Measurements from ENCODE around the gene MAGEB2.

DNA sequence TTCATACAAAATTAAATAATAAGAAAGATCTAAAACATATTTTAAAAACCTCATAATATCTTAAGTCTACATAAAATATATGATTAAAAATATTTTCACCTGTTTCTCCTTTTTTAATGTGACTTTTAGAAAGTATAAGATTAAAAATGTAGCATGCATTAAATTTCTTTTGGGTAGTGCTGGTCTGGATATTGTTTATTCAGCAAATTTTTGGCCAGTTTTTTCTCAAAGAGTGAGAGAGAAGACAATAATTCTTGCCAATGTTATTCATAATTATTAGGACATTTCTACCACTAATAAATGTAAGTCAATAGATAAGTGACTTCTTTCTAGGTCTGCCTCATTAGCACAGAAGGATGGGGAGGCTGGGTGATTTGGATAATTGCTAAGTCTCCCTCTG, 45.6 kb downstream of the MAGEB2 start:
- TF ChIP-seq FOXM1 (IDR thresholded peaks at IDR 0.05; ENCODE audit: borderline replicate concordance, low read depth), result no peak
- TF ChIP-seq, protein P1, sequence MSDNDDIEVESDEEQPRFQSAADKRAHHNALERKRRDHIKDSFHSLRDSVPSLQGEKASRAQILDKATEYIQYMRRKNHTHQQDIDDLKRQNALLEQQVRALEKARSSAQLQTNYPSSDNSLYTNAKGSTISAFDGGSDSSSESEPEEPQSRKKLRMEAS (IDR thresholded peaks at IDR 0.05), result no peak
- TF ChIP-seq NFIC (IDR thresholded peaks at IDR 0.05), result no peak
- TF ChIP-seq EP300 (IDR thresholded peaks at IDR 0.05; ENCODE audit: borderline replicate concordance), result no peak
- no peak for TF ChIP-seq REST (IDR thresholded peaks at IDR 0.05; ENCODE audit: low read depth)
- TF ChIP-seq USF1 (IDR thresholded peaks at IDR 0.05), result no peak
- TF ChIP-seq TCF12 (IDR thresholded peaks at IDR 0.05; ENCODE audit: low read depth), result no peak
- TF ChIP-seq TEAD4 (IDR thresholded peaks at IDR 0.05), result no peak
- no peak for TF ChIP-seq RAD21 (IDR thresholded peaks at IDR 0.05; ENCODE audit: low read depth)
- TF ChIP-seq CEBPB (IDR thresholded peaks at IDR 0.05), result no peak
- TF ChIP-seq TAF1 (IDR thresholded peaks at IDR 0.05; ENCODE audit: low read depth), result no peak

Measured in Ishikawa (cell line).